ENCODE measurements around the gene RETREG3. TPM values are rescaled to one million over a fixed set of nuclear protein-coding genes. Genes with fewer than 3 reads are reported as not detected.

RETREG3 gene
- total and polyA plus RNA-seq, 2 of the 13 experiments (the other 11 are each of a cell fraction or from before 2014, with no cell fraction given) = 47.0 to 55.8 TPM

- TF ChIP-seq KIAA2018 (CRISPR knock-in tag; IDR thresholded peaks at IDR 0.05; ENCODE audit: borderline replicate concordance) (0 out of 2 replicates have a peak, but pooled peaks have one; percentile 77), RBM22 (optimal IDR thresholded peaks at IDR 0.05; ENCODE audit: low read length) (no peak), ZNF354B (CRISPR knock-in tag; IDR thresholded peaks at IDR 0.05) (peak; percentile 71; the same call in 1 of the 2 replicates), ZNF772 (CRISPR knock-in tag; IDR thresholded peaks at IDR 0.05) (peak; percentile 89), ZNF609 (CRISPR knock-in tag; IDR thresholded peaks at IDR 0.05; ENCODE audit: borderline replicate concordance) (peak; percentile 55; the same call in 1 of the 2 replicates), ADNP (CRISPR knock-in tag; IDR thresholded peaks at IDR 0.05) (no peak), ZNF670 (CRISPR knock-in tag; IDR thresholded peaks at IDR 0.05; ENCODE audit: borderline replicate concordance) (no peak), ZNF687 (CRISPR knock-in tag; IDR thresholded peaks at IDR 0.05) (peak; percentile 96), MIXL1 (CRISPR knock-in tag; IDR thresholded peaks at IDR 0.05) (peak; percentile 74; the same call in 1 of the 2 replicates), ZNF367 (CRISPR knock-in tag; IDR thresholded peaks at IDR 0.05; ENCODE audit: borderline replicate concordance) (no peak)
Measured at GRCh38 chr17:42536372-42537155, 72.6 kb downstream of the RETREG3 start (continued).

Data from HepG2 (cell line).